HL-60 (cell line): ENCODE results near the gene FABP3.

Experiments
- GABPA ChIP-seq: IDR thresholded peaks from 2 replicates; pipeline ENCODE4 v1.6.1; 2012; ENCODE audit warnings: low read depth
- TF ChIP-seq, protein P1 (sequence below): IDR thresholded peaks from one replicate; pipeline ENCODE4 v1.5.1; 2011; ENCODE audit warnings: low read length, control low read depth, inconsistent platforms; ENCODE audit not compliant: insufficient read depth

DNA sequence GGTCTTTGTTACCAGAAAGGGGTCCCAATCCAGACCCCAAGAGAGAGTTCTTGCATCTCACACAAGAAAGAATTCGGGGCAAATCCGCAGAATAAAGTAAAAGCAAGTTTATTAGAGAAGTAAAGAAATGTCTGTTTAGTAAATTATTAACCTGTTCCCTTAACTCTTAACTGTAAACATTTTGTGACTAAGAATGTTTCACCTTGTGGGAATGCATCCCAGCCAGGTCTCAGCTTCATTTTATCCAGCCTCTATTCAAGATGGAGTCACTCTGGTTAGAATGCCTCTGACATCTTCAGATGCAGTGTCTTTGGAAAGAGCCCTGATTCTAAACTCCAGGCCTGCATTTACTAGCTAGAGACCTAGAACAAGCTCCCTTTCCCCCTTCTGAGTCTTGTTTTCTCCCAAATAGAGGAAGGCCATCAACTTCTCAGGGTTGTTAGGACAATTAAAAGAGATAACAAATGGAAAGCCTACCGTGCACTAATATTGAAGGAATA lies 4.5 kb upstream of the FABP3 start:
- TF ChIP-seq GABPA, result no peak
- TF ChIP-seq, protein P1, sequence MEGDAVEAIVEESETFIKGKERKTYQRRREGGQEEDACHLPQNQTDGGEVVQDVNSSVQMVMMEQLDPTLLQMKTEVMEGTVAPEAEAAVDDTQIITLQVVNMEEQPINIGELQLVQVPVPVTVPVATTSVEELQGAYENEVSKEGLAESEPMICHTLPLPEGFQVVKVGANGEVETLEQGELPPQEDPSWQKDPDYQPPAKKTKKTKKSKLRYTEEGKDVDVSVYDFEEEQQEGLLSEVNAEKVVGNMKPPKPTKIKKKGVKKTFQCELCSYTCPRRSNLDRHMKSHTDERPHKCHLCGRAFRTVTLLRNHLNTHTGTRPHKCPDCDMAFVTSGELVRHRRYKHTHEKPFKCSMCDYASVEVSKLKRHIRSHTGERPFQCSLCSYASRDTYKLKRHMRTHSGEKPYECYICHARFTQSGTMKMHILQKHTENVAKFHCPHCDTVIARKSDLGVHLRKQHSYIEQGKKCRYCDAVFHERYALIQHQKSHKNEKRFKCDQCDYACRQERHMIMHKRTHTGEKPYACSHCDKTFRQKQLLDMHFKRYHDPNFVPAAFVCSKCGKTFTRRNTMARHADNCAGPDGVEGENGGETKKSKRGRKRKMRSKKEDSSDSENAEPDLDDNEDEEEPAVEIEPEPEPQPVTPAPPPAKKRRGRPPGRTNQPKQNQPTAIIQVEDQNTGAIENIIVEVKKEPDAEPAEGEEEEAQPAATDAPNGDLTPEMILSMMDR, result no peak
